Measurements from ENCODE around the gene PSAP.
"Not testable (repeated sequence)": the region's sequence is repeated elsewhere in the genome, so short reads cannot be mapped to it uniquely, and the experiment has no call there.

- TF ChIP-seq POLR2A, CTCF (IDR thresholded peaks at IDR 0.05): not testable (repeated sequence)
Observed at GRCh38 chr10:71881307-71881624, 30.2 kb upstream of the PSAP start.

Measured in body of pancreas (tissue), 4 donors.